ENCODE results near the gene LCE1F.

Gene LCE1F, protein sequence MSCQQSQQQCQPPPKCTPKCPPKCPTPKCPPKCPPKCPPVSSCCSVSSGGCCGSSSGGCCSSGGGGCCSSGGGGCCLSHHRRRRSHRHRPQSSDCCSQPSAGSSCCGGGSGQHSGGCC

DNA sequence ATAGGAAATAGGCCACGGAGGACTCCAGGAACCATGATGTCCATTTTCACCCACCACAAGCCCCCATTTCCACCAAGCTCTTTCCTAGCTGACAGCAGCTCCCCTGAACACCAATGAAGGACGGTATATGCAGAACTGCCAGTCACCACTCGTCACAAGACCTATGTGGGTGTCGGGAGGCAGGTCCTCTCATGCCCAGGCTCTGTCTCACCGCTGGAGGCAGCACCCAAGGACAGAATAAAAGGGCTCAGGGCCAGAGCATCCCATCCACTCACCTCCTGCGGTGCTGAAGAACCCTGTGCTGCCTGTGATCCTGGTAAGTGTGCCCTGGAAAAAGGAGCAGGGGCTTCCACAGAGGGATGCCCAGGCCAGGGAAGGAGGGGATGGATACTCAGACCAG is at the start of gene LCE1F:
Gene LCE1F, plus strand, starts transcription at position 266 of the 400 bp plus-strand sequence. CDS start 1,232 bp downstream, outside the sequence.
- DNase-seq (ENCODE audit: low read depth): no peak

GRCh38 chr1:152725261-152725660 is 49.7 kb upstream of the LCE1F start:
- no peak for DNase-seq (ENCODE audit: low read depth)

GRCh38 chr1:152728986-152729385 is 46.0 kb upstream of the LCE1F start:
- no peak for DNase-seq (ENCODE audit: low read depth)

DNA sequence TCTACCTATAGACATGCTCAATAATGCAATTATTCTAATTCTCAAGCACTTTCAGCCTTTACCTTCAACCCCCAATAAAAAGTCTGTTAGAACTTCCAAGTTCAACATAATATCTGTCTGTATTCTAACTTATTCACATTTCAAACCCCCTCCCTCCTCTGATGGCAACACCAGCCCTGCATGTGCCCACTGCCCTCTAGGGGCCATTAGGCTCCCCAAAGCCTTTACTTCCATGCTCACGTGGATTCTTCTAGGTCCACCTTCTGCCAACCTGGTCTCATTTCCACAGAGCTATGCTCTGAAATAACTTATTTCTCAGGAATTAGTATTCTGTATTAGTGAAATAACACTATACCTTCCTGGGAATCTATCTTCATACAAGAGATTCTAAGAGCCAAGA is 39.3 kb upstream of the LCE1F start:
- DNase-seq (ENCODE audit: low read depth): no peak

DNA sequence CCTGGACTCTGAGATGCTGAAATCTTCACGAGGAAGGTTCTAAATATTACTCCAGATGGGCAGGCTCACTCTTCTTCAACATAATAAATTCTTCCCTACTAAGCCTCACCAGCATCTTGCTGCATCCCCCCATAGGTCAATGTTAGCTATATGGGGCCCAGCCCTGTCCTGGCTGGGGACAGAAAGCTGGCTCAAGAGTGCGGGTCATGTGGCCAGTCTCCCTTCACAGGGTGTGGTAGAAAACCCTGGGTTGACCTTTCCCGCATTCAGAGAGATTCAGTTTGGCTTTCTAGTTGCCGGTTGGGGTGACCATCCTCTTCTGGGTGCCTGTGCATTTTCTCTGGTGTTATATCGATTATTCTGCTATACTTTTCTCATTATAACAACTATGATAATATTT is 36.9 kb upstream of the LCE1F start:
- no peak for DNase-seq (ENCODE audit: low read depth)

- DNase-seq (ENCODE audit: low read depth): no peak
These were observed 35.1 kb upstream of the LCE1F start for GRCh38 chr1:152739841-152740240.

DNA sequence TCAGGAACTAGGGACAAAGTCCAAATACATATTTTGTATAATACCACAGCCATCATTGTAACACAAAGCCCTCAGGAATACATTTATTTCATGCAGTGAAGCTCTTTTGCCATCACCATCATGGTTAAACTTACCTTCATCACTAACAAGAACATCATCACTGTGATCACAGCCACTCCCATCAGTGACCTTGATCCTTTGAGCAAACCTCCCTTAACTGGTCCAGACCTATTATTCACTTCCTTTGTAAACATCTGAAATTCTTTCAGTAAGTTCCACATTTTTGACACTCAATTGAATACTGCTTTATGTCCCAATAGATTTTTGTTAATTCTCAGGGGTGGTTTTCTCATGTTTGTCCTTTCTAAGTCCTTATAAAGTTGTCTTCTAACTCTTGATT is 33.3 kb upstream of the LCE1F start:
- DNase-seq (ENCODE audit: low read depth): no peak

DNA sequence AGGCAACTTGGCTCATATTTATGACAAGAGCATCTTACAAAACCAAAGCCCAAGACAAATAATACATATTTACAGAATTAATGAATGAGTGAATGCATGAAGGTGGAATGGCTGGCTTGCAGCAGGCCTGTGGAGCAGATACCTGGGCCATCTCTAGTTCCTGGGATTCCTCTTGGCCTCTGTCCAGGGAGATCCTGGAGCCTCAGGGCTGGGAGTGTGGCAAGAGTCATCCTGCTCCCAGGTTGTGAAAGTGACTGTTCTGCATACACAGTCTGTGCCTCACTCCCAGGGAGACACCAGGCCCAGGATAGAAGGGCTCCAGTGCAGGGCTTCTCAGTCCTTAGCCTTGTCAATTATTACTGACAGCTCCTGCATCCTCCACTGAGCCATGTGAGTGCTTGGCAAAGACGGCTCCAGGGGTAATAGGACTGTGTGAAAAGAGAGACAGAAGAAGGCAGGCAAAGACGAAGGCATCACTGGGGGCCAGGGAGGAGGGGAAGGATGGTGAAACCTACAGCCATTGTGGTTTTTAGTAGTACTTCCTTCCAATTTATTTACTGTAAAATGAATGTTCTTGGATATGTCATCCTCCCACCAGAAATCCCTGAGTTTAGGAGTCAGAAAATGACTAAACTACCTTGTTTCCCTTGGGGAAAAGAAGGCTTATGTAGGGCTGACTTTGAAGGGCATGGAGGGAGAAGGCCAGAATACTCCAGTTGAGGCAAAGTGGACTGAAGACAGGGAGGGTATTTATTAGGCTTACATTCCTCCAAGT is 31.4 kb upstream of the LCE1F start:
- no peak for DNase-seq (ENCODE audit: low read depth)

GRCh38 chr1:152745289-152745704 is 29.6 kb upstream of the LCE1F start:
- DNase-seq (ENCODE audit: low read depth): no peak

- no peak for DNase-seq (ENCODE audit: low read depth)
These were observed 29.0 kb upstream of the LCE1F start for GRCh38 chr1:152745765-152746444.

GRCh38 chr1:152747831-152748230 is 27.1 kb upstream of the LCE1F start:
- no peak for DNase-seq (ENCODE audit: low read depth)

GRCh38 chr1:152752225-152752624 is 22.7 kb upstream of the LCE1F start:
- DNase-seq (ENCODE audit: low read depth): no peak

GRCh38 chr1:152753586-152753985 is 21.4 kb upstream of the LCE1F start:
- no peak for DNase-seq (ENCODE audit: low read depth)

GRCh38 chr1:152756872-152757271 is 18.1 kb upstream of the LCE1F start:
- no peak for DNase-seq (ENCODE audit: low read depth)

GRCh38 chr1:152757747-152758146 is 17.2 kb upstream of the LCE1F start, which contains the start of gene KPRP:
TSS of gene KPRP (plus strand) at chr1:152758025. CDS start at chr1:152759589, 1,564 bp downstream.
- no peak for DNase-seq (ENCODE audit: low read depth)

DNA sequence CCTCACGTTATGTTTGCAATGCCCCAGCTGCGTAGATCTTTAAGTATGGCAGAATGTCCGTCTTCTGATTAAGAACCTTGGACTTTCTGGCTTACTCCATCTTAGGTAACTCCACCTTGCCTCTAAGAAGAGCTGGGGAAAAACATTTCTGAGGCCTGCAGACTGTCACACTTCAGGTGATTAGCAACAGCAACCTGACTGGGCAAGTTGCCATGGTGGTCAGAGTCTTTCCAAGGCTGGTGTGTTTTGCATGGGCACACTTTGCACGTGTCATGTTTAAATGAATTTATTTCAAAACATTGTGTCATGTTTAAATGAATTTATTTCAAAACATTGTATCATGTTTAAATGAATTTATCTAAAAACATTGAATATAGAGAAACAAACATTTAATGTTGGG is 16.3 kb upstream of the LCE1F start:
- DNase-seq (ENCODE audit: low read depth): no peak

DNA sequence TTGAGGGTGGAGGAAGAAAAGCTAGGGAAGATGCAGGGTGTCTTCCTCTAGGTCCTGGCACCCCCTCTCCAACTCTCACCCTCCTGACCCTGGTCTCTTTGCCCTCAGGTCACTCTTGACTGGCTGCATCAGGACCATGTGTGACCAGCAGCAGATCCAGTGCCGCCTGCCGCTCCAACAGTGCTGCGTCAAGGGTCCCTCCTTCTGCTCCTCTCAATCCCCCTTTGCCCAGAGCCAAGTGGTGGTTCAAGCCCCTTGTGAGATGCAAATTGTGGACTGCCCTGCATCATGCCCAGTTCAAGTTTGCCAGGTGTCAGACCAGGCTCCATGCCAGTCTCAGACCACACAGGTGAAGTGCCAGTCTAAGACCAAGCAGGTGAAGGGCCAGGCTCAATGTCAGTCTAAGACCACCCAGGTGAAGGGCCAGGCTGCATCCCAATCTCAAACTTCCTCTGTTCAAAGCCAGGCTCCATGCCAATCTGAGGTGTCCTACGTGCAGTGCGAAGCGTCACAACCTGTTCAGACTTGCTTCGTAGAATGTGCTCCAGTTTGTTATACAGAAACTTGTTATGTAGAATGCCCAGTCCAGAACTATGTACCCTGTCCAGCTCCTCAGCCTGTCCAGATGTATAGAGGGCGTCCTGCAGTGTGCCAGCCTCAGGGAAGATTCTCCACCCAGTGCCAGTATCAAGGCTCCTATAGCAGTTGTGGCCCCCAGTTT is 15.3 kb upstream of the LCE1F start:
- DNase-seq (ENCODE audit: low read depth): no peak

DNA sequence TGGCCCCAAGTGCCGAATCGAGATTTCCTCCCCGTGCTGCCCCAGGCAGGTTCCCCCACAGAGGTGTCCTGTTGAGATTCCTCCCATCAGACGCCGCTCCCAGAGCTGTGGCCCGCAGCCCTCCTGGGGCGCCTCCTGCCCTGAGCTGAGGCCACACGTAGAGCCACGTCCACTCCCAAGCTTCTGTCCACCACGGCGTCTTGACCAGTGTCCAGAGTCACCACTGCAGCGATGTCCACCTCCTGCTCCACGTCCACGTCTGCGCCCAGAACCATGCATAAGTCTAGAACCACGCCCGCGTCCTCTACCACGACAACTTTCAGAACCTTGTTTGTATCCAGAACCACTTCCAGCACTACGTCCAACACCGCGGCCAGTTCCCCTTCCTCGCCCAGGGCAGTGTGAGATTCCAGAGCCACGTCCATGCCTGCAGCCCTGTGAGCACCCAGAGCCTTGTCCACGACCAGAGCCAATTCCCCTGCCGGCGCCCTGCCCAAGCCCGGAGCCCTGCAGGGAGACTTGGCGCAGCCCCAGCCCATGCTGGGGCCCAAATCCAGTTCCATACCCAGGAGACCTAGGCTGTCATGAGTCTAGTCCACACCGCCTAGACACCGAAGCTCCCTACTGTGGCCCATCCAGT is 14.3 kb upstream of the LCE1F start:
- DNase-seq (ENCODE audit: low read depth): no peak

DNA sequence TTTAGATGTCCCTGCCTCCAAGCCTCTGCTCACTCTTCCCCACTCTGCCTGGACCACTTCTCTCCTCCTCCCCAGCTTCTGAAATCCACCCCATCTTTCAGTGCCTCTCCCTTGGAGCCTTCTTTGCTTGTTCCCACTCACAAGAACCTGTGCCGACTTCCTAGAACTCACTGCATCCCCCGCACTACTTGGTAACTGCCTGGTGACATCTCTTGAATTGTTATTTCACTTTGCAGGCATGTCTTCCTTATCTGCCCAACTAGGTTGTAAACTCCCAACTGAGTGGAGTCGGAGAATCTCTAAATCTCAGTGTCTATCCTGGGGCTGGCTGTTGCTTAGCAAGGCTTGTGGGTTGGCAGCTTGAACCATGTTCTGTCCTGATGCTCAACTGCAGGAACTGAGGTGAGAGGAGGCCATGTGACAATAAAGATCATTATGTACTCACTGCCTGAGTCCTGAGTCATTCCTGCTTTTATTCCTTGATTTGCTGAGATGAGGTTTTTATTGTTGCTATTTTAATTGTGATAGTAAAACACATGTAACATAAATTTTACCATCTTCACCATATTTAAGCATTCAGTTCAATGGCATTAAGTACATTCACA is 13.2 kb upstream of the LCE1F start:
- no peak for DNase-seq (ENCODE audit: low read depth)

- no peak for DNase-seq (ENCODE audit: low read depth)
These were observed 6.0 kb upstream of the LCE1F start for GRCh38 chr1:152768847-152769533.

GRCh38 chr1:152770411-152770810 is 4.5 kb upstream of the LCE1F start:
- DNase-seq (ENCODE audit: low read depth): no peak

All from stimulated activated CD8-positive, alpha-beta memory T cell treated with anti-CD3 and anti-CD28 coated beads, Interleukin-12 subunit alpha, Interleukin-12 subunit beta, amount 100 ng/mL, for 4 hours (primary cell).